Right atrium auricular region (tissue), 2 donors: ENCODE results near the gene PIMREG. TPM values are rescaled to one million over a fixed set of nuclear protein-coding genes. Genes with fewer than 3 reads are reported as not detected.

Source experiments
- DNase-seq: peaks from one replicate; pipeline ENCODE4 v3.0.0-alpha.2; 2019; ENCODE audit warnings: low spot score
- H3K27ac ChIP-seq, 2 donors: fragments of 200-600 bp; sonication (generic); 1 replicate in 1 of 2; 2 replicates in 1 of 2; pipeline ENCODE4 v1.5.1; 2016 to 2019
- H3K27me3 ChIP-seq, 2 donors: fragments of 200-600 bp; sonication (generic); one replicate each; pipeline versions ENCODE4 v1.5.1 to v1.6.0; 2017 to 2019
- H3K36me3 ChIP-seq: fragments of 200-600 bp; sonication (generic); one replicate; pipeline ENCODE4 v1.5.1; 2016
- H3K4me1 ChIP-seq, 2 donors: fragments of 200-600 bp; sonication (generic); one replicate each; pipeline versions ENCODE4 v1.5.1 to v1.6.0; 2017 to 2019
- H3K4me3 ChIP-seq, 2 donors: fragments of 200-600 bp; sonication (generic); 1 replicate in 1 of 2; 2 replicates in 1 of 2; pipeline ENCODE4 v1.5.1; 2017 to 2019; ENCODE audit warnings: mild to moderate bottlenecking in 1 of 2, moderate library complexity in 1 of 2
- H3K9me3 ChIP-seq, 2 donors: fragments of 200-600 bp; sonication (generic); one replicate each; pipeline ENCODE4 v1.5.1; 2019
- CTCF ChIP-seq, 2 donors: fragments of 200-600 bp; sonication (generic); IDR thresholded peaks; one replicate each; pipeline ENCODE4 v1.5.1; 2019; ENCODE audit warnings: antibody characterized with exemption in 2 of 2
- total RNA-seq, 2 donors: library from RNA; depleted of rRNA; stranded (reverse); fragments of >200 nt; gene quantifications; one replicate each; pipeline ENCODE4 v1.1.0, GENCODE V29; 2016

PIMREG gene
- total RNA-seq, 2 donors from 2014 or later = 0.93 TPM; not detected in 1

GRCh38 chr17:6460531-6461161, 16.4 kb downstream of the PIMREG start:
- Histone ChIP-seq H3K4me3 (no peak overlapping the region), H3K27me3 (peaks cover 0 to 6% of the 10 kb centered on the region in 2 donors), H3K36me3 (no peaks in the 10 kb centered on the region), H3K27ac (no peak overlapping the region), H3K9me3 (no peaks in the 10 kb centered on the region), H3K4me1 (no peaks in the 10 kb centered on the region)
- DNase-seq = no peak
- no peak for TF ChIP-seq CTCF (IDR thresholded peaks at IDR 0.05)

GRCh38 chr17:6461246-6461645, 17.0 kb downstream of the PIMREG start:
- H3K4me3 ChIP-seq = no peak overlapping the region
- no peaks in the 10 kb centered on the region for H3K4me1 ChIP-seq
- TF ChIP-seq CTCF (IDR thresholded peaks at IDR 0.05) = no peak
- DNase-seq = no peak
- H3K9me3 ChIP-seq = no peaks in the 10 kb centered on the region
- H3K27ac ChIP-seq = no peak overlapping the region
- H3K27me3 ChIP-seq = no peaks in the 10 kb centered on the region
- H3K36me3 ChIP-seq = no peaks in the 10 kb centered on the region

- Histone ChIP-seq H3K36me3 (no peaks in the 10 kb centered on the region), H3K4me1 (no peaks in the 10 kb centered on the region), H3K9me3 (no peaks in the 10 kb centered on the region), H3K4me3 (no peak overlapping the region), H3K27ac (no peak overlapping the region), H3K27me3 (no peaks in the 10 kb centered on the region)
- no peak for TF ChIP-seq CTCF (IDR thresholded peaks at IDR 0.05)
- no peak for DNase-seq
Measured at GRCh38 chr17:6461792-6462524, 17.7 kb downstream of the PIMREG start.

- Histone ChIP-seq H3K4me1 (no peaks in the 10 kb centered on the region), H3K27me3 (no peaks in the 10 kb centered on the region), H3K4me3 (no peak overlapping the region), H3K27ac (no peak overlapping the region), H3K36me3 (no peaks in the 10 kb centered on the region), H3K9me3 (peaks cover 0 to 4% of the 10 kb centered on the region in 2 donors)
- TF ChIP-seq CTCF (IDR thresholded peaks at IDR 0.05) = no peak
- DNase-seq = no peak
Measured at GRCh38 chr17:6462692-6463091, 18.4 kb downstream of the PIMREG start.

GRCh38 chr17:6463616-6464445, 19.6 kb downstream of the PIMREG start:
- Histone ChIP-seq H3K36me3 (no peaks in the 10 kb centered on the region), H3K27ac (no peak overlapping the region), H3K27me3 (no peaks in the 10 kb centered on the region), H3K4me1 (no peaks in the 10 kb centered on the region), H3K9me3 (peaks cover 0 to 4% of the 10 kb centered on the region in 2 donors), H3K4me3 (no peak overlapping the region)
- TF ChIP-seq CTCF (IDR thresholded peaks at IDR 0.05) = no peak
- no peak for DNase-seq
